Breast epithelium (tissue), 4 donors: ENCODE measurements around the gene MCOLN1. TPM values are rescaled to one million over a fixed set of nuclear protein-coding genes. Genes with fewer than 3 reads are reported as not detected.
"Not testable (repeated sequence)": the region's sequence is repeated elsewhere in the genome, so short reads cannot be mapped to it uniquely, and the experiment has no call there.

Experiments used
- DNase-seq, 2 donors: peaks; one replicate each; pipeline ENCODE4 v3.0.0-alpha.2; 2019; ENCODE audit warnings: low spot score in 2 of 2
- H3K27ac ChIP-seq, 2 donors: fragments of 200-600 bp; sonication (generic) in 1 of 2; one replicate each; pipeline ENCODE4 v1.5.1; 2016 to 2019; ENCODE audit warnings: mild to moderate bottlenecking in 1 of 2
- H3K27me3 ChIP-seq, 2 donors: fragments of 200-600 bp; sonication (generic) in 1 of 2; one replicate each; pipeline versions ENCODE4 v1.5.1 to v1.6.0; 2017 to 2019; ENCODE audit warnings: control low read depth in 1 of 2, mild to moderate bottlenecking in 1 of 2
- H3K36me3 ChIP-seq: fragments of 200-600 bp; one replicate; pipeline ENCODE4 v1.5.1; 2019
- H3K4me1 ChIP-seq, 2 donors: fragments of 200-600 bp; sonication (generic); one replicate each; pipeline ENCODE4 v1.5.1; 2016 to 2019; ENCODE audit warnings: control low read depth in 1 of 2
- H3K4me3 ChIP-seq, 3 donors: fragments of 200-600 bp; sonication (generic); 1 replicate in 2 of 3; 2 replicates in 1 of 3; pipeline ENCODE4 v1.5.1; 2016 to 2019; ENCODE audit warnings: mild to moderate bottlenecking in 3 of 3, moderate library complexity in 2 of 3
- H3K9me3 ChIP-seq, 2 donors: fragments of 200-600 bp; sonication (generic) in 1 of 2; one replicate each; pipeline ENCODE4 v1.5.1; 2016 to 2019; ENCODE audit warnings: control low read depth in 1 of 2
- POLR2A ChIP-seq: fragments of 450-650 bp; IDR thresholded peaks from one replicate; pipeline ENCODE4 v1.6.1; 2016; ENCODE audit warnings: antibody characterized with exemption, mild to moderate bottlenecking, moderate library complexity
- POLR2AphosphoS5 ChIP-seq, 3 donors: sonication (generic); formaldehyde crosslinking; IDR thresholded peaks; one replicate each; pipeline ENCODE4 v1.6.1; 2017; ENCODE audit warnings: antibody characterized with exemption in 3 of 3
- intact Hi-C: fragments of 100-400 bp; cut with DNase I; formaldehyde crosslinking; loops from one replicate; pipeline ENCODE4 v1.15.1; 2023; ENCODE audit warnings: low total_unique reads
- total RNA-seq, 3 donors: library from RNA; depleted of rRNA; stranded (reverse); fragments of >200 nt; gene quantifications; one replicate each; pipeline ENCODE4 v1.1.0, GENCODE V29; 2016
- TF ChIP-seq, protein P1 (sequence below), 3 donors: fragments of 450-650 bp; IDR thresholded peaks; one replicate each; pipeline ENCODE4 v1.5.1; 2016 to 2017; ENCODE audit warnings: antibody characterized with exemption in 3 of 3, mild to moderate bottlenecking in 3 of 3, moderate library complexity in 3 of 3

MCOLN1 gene
- total RNA-seq, 3 donors from 2014 or later, result 11.5 to 35.2 (median 16.4) TPM

GRCh38 chr19:7562646-7563393, 40.4 kb downstream of the MCOLN1 start:
- Histone ChIP-seq H3K27ac (no peak overlapping the region), H3K36me3 (no peaks in the 10 kb centered on the region), H3K9me3 (no peaks in the 10 kb centered on the region), H3K4me3 (no peak overlapping the region), H3K27me3 (no peaks in the 10 kb centered on the region), H3K4me1 (no peaks in the 10 kb centered on the region)
- intact Hi-C loops, result loop anchor here (5.0 to 10.0 kb wide), 2 partner anchors 112 to 889 kb away; partner anchors contain the start of gene MCEMP1
- no peak for TF ChIP-seq POLR2AphosphoS5 (IDR thresholded peaks at IDR 0.05)
- no peak for DNase-seq

DNA sequence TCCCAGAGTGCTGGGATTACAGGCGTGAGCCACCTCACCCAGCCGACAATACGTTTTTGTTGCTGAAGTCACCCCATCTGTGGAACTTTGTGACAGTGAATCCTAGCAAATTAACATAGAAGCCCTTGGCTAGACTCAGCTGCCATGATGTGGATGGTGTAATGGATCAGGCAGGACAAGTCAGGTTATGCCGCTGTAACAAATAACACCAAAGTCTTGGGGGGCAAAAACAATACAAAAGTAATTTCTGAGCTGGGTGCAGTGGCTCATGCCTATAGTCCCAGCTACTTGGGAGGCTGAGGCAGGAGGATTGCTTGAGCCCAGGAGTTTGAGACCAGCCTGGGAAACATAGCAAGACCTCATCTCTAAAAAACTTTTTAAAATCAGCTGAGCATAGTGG, 42.4 kb downstream of the MCOLN1 start:
- DNase-seq, result no peak
- no peak overlapping the region for H3K27ac ChIP-seq
- TF ChIP-seq, protein P1, sequence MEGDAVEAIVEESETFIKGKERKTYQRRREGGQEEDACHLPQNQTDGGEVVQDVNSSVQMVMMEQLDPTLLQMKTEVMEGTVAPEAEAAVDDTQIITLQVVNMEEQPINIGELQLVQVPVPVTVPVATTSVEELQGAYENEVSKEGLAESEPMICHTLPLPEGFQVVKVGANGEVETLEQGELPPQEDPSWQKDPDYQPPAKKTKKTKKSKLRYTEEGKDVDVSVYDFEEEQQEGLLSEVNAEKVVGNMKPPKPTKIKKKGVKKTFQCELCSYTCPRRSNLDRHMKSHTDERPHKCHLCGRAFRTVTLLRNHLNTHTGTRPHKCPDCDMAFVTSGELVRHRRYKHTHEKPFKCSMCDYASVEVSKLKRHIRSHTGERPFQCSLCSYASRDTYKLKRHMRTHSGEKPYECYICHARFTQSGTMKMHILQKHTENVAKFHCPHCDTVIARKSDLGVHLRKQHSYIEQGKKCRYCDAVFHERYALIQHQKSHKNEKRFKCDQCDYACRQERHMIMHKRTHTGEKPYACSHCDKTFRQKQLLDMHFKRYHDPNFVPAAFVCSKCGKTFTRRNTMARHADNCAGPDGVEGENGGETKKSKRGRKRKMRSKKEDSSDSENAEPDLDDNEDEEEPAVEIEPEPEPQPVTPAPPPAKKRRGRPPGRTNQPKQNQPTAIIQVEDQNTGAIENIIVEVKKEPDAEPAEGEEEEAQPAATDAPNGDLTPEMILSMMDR (IDR thresholded peaks at IDR 0.05), result no peak
- TF ChIP-seq POLR2A (no peak), POLR2AphosphoS5 (IDR thresholded peaks at IDR 0.05) (no peak)
- H3K36me3 ChIP-seq, result no peaks in the 10 kb centered on the region
- no peaks in the 10 kb centered on the region for H3K27me3 ChIP-seq
- no peaks in the 10 kb centered on the region for H3K4me1 ChIP-seq
- H3K9me3 ChIP-seq, result no peaks in the 10 kb centered on the region
- no peak overlapping the region for H3K4me3 ChIP-seq
- intact Hi-C loops, result loop anchor here (5.0 to 10.0 kb wide), 3 partner anchors 110 to 887 kb away; partner anchors contain the start of gene MCEMP1

GRCh38 chr19:7565332-7565731, 42.9 kb downstream of the MCOLN1 start:
- H3K36me3 ChIP-seq, result no peaks in the 10 kb centered on the region
- no peak for DNase-seq
- H3K27me3 ChIP-seq, result no peaks in the 10 kb centered on the region
- H3K27ac ChIP-seq, result no peak overlapping the region
- no peaks in the 10 kb centered on the region for H3K4me1 ChIP-seq
- no peak overlapping the region for H3K4me3 ChIP-seq
- intact Hi-C loops, result loop anchor here (5.0 to 10.0 kb wide), 2 partner anchors 109 to 232 kb away; partner anchors contain the start of gene MCEMP1
- TF ChIP-seq, protein P1 (IDR thresholded peaks at IDR 0.05), result no peak
- TF ChIP-seq POLR2A, result no peak
- TF ChIP-seq POLR2AphosphoS5 (IDR thresholded peaks at IDR 0.05), result no peak
- no peaks in the 10 kb centered on the region for H3K9me3 ChIP-seq

DNA sequence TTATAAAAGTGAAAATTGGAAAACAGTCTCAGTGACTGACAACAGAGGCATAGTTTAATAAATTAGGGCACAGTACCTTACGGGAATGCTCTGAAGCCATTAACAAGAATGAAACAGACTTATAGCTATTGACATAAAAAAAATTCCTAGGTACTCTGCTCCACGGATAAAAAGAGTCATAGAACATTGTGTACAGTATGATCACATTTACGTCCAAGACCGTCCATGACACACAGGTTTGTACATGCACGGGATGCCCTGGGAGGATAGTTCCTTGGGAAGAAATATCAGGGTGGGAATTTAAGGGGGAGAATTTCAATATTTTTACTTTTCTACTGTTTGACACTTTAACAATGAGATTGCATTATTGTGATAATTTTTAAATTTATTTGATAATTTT, 48.3 kb downstream of the MCOLN1 start:
- intact Hi-C loops, result no loop called here
- no peak for DNase-seq

DNA sequence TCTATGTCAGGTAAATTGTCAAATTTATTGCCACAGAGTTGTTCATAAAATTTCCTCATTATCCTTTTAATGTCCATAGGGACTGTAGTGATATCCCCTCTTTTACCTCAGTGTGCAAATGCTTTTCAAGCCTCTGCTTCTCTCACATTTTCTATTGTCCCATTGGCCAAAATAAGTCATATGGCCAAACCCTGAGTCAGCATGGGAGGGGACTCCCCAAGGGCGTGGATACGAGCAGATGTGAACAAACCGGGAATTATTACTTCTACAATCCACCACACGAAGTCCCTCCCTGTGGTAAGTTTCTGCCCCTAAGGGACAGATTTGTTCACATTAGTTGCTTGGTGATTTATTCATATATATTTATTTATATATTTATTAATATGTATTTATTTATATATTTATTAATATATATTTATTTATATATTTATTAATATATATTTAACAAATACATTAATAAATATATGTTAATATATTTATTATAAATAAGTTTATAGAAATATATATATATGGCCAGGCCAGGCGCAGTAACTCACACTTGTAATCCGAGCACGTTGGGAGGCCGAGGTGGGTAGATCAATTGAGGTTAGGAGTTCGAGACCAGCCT, 53.1 kb downstream of the MCOLN1 start:
- Histone ChIP-seq H3K27me3 (no peaks in the 10 kb centered on the region), H3K9me3 (no peaks in the 10 kb centered on the region), H3K4me1 (no peaks in the 10 kb centered on the region), H3K27ac (no peak overlapping the region), H3K4me3 (no peak overlapping the region), H3K36me3 (no peaks in the 10 kb centered on the region)
- intact Hi-C loops, result no loop called here
- TF ChIP-seq POLR2AphosphoS5 (IDR thresholded peaks at IDR 0.05) (no peak), POLR2A (no peak)
- DNase-seq, result no peak

More for the DNA sequence above, 48.3 kb downstream of the MCOLN1 start:
- no peaks in the 10 kb centered on the region for H3K36me3 ChIP-seq
- H3K27ac ChIP-seq, result no peak overlapping the region
- no peaks in the 10 kb centered on the region for H3K9me3 ChIP-seq
- H3K27me3 ChIP-seq, result no peaks in the 10 kb centered on the region
- no peak overlapping the region for H3K4me3 ChIP-seq
- H3K4me1 ChIP-seq, result no peaks in the 10 kb centered on the region
- TF ChIP-seq POLR2A (no peak), POLR2AphosphoS5 (IDR thresholded peaks at IDR 0.05) (no peak)
- TF ChIP-seq, protein P1 (IDR thresholded peaks at IDR 0.05), result no peak

DNA sequence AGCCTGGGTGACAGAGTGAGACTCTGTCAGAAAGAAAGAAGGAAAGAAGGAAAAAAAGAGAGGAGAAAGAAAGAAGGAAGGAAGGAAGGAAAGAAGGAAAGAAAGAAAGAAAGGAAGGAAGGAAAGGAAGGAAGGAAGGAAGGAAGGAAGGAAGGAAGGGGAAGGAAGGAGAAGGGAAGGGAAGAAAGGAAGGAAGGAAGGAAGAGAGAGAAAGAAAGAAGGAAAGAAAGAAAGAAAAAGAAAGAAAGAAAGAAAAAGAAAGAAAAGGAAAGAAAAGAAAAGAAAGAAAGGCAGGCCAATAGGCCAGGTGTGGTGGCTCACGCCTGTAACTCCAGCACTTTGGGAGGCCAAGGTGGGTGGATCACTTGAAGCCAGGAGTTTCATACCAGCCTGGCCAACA, 55.0 kb downstream of the MCOLN1 start:
- intact Hi-C loops, H3K4me3 ChIP-seq, H3K9me3 ChIP-seq, H3K27ac ChIP-seq, DNase-seq, H3K36me3 ChIP-seq, H3K27me3 ChIP-seq, H3K4me1 ChIP-seq: not testable (repeated sequence)
